Sciatic nerve (tissue), 2 donors: ENCODE results near the gene CHSY1. TPM values are rescaled to one million over a fixed set of nuclear protein-coding genes. Genes with fewer than 3 reads are reported as not detected.

ENCODE experiments used
- ATAC-seq: fragments of 200-7000 bp; cut with Tn5 transposase; one replicate; pipeline ENCODE4 v1.9.1; 2020; ENCODE audit warnings: mild to moderate bottlenecking, moderate library complexity
- DNase-seq: peaks from one replicate; pipeline ENCODE4 v3.0.0-alpha.2; 2020; ENCODE audit warnings: low spot score
- intact Hi-C: fragments of 100-400 bp; cut with DNase I; formaldehyde crosslinking; loops from one replicate; pipeline ENCODE4 v1.14.2; 2022
- total RNA-seq: library from RNA; stranded (reverse); fragmentation: NEBNext Ultra II Directional; extraction: Animal tissue kit (Norgen Biotek cat#: 25700); gene quantifications from one replicate; pipeline ENCODE4 v1.2.1, GENCODE V29; 2021
- donor health status: DM: no; HTN: no; CAD: no.
- donor health status: DM: no; HTN: no; CAD: no.

CHSY1 gene
- total RNA-seq, 1 donor from 2014 or later, result 53.2 TPM

- no peak for DNase-seq
- ATAC-seq, result no peak
- intact Hi-C loops, result no loop called here
Observed at GRCh38 chr15:101165905-101166471, 85.9 kb downstream of the CHSY1 start.

DNA sequence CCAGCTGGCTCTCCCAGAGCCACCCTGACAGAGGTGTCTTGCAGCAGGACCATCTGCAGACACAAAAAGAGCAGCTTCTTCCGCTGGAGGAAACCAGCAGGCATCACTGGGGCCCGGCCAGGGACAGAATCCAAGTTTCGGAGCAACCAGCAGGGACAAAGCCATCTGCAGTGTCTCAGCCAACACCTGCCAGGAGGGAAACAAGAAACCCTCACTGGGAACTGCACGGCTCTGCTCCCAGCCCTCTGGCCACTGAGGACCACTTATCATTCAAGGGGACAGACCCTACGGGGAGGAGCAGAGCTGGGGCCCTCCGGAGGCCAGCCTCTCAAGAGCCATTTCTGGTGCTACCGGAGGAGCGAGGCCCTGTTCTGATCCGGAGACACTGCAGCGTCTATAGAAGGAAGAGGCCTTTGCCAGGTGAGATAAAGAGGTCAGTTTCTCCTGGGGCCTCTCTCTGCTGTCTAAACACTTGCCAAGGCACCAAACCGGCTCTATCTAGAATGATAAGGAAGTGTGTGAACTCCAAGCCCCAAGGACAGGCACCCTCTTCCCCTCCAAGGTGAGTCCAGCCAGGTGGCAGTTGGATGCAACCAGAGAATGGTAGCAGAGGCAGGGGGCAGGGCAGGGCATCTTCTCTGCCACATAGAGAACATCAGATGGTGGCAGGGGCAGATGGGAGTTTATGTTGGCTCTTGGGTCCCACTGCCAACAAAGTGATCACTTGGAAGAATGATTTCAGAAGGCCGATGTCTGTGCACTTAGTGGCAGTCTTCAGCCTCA is 89.0 kb downstream of the CHSY1 start:
- DNase-seq (no peak), ATAC-seq (peak; percentile 33)
- intact Hi-C loops, result no loop called here

DNA sequence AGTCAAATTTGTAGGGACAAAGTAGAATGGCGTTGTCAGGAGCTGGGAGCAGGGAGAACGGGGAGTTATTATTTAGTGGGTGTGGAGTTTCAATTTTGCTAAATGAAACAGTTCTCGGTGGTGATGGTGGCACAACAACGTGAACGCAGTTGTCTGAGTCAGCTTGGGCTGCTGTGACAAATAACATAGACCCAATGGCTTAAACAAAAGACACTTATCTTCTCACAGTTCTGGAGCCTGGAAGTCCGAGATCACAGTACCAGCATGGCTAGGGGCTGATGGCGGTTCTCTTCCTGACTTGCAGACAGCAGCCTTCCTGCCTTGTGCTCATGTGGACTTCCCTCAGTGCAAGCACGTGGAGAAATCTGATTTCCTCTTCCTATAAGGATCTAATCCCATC is 90.2 kb downstream of the CHSY1 start:
- DNase-seq, result no peak

DNA sequence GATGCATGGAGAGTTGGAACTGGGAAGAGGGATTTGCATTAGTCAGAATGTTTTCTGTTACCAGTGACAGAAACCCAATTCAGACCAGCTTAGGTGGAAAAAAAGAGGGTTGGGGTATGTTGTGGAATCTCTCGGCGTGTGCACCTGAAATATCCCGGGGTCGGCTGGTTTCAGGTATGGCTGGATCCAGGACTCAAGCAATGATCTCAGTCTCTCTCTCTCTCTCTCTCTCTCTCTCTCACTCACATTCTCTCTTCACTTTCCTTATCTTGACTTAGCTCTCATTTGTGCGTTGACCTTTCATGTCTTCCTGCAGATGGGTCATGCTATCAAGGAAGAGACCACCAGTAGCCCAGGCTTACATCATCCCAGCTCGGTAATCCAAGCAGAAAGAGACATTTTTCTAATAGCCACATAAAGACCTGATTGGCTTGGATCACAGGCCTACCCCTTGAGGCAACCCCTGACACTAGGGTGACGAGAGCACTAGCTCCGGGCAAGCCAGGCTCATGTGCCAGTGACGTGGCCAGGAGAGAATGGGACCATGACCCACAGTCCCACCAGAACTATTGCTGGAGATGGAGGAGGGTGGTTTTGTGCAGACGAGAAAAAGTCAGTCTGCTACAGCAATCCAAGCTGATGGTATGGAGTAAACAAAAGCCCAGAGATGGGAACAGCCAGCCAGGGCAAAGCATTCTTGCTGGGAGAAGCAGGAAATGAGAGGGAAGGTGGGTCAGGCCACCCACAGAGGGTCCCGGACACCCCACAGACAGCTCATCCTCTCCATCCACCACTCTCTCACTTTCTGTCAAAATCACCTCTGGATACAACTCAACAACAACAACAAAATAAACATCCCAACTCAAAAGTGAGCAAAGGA is 91.7 kb downstream of the CHSY1 start:
- ATAC-seq, result no peak
- intact Hi-C loops, result no loop called here
- no peak for DNase-seq

More for the DNA sequence above, 90.2 kb downstream of the CHSY1 start:
- no peak for ATAC-seq
- intact Hi-C loops, result no loop called here

GRCh38 chr15:101159096-101159935 is 92.5 kb downstream of the CHSY1 start:
- ATAC-seq, result peak; percentile 8
- DNase-seq, result peak; percentile 23
- intact Hi-C loops, result no loop called here

DNA sequence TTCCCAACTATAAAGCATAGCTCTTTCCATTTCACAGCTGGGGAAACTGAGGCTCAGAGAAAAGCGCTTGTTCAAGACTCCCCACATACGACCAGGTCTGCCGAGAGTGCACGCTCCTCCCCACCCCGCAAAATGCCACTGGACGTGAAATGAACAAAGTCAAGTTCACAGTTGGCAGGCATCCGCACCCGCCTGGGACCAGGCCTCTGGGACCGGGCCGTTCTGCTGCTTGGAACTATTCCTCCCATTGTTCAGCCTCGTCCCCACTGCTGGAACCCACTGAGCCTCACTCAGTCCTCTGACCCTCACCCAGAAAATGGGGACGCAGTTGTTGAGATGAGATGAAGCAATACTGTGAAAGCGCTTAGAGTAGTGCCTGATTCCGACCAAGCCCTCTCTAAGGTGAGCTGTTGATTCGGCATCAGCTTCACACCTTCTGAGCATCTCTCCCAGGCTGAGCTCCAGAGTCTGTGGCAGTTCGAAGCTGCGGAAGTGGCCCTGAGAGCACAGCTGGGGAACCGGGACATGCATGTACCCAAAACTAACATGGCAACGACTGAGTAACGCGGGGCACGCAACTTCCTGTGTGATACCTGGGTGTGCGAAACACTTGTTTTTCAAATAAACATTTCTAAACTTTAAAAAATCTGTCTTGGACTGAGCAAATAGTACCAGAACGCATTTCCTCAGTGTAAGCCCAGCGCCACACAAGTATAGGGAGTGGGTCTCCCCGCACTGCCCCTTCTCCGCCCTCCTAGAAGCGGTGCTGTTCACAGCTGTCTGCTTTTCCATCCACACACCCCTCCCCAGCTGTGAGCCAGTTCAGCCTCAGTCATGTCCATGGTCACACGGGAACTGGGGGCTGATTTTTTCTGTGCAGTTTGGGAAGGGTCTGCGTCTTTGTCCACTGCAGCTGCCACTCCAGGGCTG is 93.4 kb downstream of the CHSY1 start:
- intact Hi-C loops, result no loop called here
- ATAC-seq, result peak; percentile 21
- DNase-seq, result no peak

- DNase-seq (no peak), ATAC-seq (no peak)
- intact Hi-C loops, result no loop called here
Observed at GRCh38 chr15:101157721-101158120, 94.1 kb downstream of the CHSY1 start.

DNA sequence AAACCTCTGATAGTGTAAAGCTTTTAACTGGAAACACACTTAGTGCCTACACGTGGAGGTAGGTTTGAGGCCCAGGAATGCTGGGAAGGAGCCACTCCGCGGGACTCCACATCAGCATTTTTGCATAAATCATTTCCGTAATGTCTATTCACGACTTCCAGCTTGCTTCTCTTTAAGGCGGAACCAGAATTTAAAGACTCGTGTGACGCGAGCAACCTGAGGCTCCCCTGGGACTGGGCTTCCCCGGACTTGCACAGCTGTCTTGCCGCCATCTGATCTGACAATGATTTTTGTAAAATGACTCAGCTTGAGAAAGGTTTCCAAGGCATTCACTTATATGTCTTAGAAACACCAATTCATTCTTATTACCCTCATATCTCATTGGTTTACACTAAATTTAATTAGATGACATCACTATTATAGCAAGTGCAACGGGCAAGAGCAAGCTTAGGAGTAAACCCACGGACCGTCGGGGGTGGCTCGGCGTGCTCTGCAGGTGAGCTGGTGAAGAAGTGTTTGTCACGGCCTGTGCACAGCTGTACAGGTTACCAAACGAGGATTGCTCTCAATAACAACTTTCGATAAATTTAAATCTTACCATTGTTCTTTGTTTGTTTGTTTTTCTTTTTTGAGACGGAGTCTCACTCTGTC is 95.2 kb downstream of the CHSY1 start:
- intact Hi-C loops, result no loop called here
- DNase-seq (no peak), ATAC-seq (no peak)

DNA sequence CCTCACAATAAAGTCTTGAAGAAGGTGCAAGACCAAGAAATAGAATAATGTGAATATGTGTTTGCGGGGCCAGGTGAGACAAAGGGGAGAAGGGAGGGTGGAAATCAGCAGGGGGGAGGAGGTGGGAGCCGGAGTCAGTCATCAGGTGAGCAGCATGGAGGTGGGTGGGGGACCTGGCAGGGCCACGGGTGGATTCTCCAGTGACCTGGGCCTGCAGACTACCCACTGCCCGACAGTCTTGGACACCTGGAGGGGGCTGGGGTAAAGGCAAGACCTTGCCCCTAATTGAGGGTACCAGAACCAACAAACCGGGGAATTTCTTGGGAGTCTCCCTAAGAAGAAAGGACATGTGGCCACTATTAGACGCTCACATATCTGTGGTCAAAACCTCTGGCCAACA is 95.8 kb downstream of the CHSY1 start:
- no peak for ATAC-seq
- DNase-seq, result no peak
- intact Hi-C loops, result no loop called here

GRCh38 chr15:101153801-101154656 is 97.8 kb downstream of the CHSY1 start:
- ATAC-seq (no peak), DNase-seq (no peak)
- intact Hi-C loops, result no loop called here

GRCh38 chr15:101152914-101153313 is 98.9 kb downstream of the CHSY1 start:
- intact Hi-C loops, result no loop called here
- no peak for ATAC-seq
- DNase-seq, result no peak

DNA sequence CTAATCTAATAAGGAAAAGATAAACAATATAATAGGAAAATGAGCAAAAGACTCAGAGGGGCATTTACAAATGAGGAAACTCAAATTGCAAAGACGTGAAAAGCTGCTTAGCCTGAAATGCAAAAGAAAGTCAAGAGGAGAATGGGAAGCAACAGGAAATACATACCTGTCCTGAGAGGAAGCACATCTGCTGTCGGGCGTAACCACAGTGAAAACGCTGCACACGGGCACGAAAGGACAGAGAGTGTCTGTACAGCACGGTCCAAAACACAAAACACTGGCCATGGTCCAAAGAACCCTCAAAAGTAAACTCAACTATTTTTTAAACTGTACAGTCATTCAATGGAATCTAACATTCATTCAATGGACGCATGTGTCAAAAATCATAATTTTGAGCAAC is 100.6 kb downstream of the CHSY1 start:
- ATAC-seq, result no peak
- intact Hi-C loops, result no loop called here
- no peak for DNase-seq

- intact Hi-C loops, result no loop called here
- no peak for ATAC-seq
- no peak for DNase-seq
Observed at GRCh38 chr15:101150723-101151040, 101.2 kb downstream of the CHSY1 start.

DNA sequence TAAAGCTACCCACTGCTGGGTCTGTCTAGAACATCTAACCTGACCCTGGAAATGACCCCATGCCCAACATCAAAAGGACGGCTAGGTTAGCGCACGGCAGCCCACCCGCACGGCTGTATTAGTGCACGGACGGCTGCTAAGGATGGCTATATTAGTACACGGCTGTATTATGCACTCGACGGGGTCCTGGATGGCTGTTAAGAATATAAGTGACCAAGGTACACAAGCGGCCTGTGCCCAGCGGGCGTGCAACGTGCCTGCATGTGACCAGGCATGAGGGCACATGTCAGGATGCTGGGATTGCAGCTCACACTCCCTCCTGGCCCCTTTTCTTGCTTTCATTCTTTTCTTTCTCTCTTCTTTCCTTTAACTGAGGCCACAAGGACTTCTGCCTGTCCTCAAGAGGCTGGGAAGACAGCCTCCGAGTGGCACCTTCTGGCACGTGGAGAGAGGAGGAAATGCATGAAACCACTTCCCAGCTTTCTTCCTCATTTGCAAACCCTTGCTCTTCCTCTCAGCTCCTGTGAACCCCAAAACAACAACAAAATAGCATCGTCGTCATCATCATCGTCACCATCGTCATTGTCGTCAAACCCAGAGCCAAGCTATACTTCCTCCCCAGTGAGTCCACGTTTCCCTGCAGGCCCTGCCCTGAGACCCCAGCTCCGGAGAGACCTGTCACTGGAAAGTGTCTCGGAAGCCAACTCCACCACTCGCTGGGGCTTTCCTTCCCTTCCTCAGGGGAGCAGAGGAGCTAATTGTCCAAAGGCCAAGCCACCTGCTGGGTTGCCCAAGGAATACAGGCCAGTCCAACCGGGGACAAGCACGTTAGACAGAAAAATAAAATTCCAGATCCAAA is 101.8 kb downstream of the CHSY1 start:
- intact Hi-C loops, result no loop called here
- ATAC-seq (no peak), DNase-seq (no peak)

DNA sequence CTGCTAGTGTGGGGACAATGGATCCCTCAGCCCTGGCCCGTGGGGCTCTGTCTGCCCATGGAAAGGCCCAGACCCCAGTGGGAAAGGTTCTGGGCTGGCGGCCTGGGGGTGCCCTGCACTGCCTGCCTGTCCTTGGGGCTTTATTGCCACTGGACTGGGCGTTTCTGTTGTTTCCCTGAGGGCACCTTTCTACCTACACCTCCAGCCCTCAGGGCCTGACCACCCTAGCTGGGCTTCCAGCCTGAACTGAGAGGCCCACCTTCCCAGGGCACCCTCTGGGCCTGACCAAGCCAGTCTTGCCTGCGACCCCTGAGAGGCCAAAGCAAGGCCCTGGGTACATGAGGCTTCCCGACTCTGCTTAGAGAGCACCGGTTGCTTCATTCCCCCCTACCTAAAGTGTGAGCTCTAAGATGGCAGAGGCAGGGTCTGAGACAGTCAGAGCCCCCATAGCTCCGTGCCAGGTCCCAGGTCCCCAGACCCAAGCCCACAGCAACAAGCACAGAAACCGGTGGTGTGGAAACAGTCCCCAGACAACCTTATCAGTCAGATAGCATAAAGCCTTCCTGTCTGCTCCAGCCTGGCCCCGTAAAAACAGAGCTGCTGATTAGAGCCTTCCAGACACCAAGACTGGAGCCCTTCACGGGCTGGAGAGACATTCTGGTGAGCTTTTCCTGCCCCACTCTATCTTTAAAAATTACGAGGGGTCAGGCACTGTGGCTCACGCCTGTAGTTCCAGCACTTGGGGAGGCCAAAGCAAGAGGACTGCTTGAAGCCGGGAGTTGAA is 102.8 kb downstream of the CHSY1 start:
- ATAC-seq, result no peak
- intact Hi-C loops, result no loop called here
- DNase-seq, result no peak
